ENCODE data around the gene TBX2. TPM values are rescaled to one million over a fixed set of nuclear protein-coding genes. Genes with fewer than 3 reads are reported as not detected.

TBX2 gene
- total RNA-seq, 1 experiment from 2014 or later: not detected

DNA sequence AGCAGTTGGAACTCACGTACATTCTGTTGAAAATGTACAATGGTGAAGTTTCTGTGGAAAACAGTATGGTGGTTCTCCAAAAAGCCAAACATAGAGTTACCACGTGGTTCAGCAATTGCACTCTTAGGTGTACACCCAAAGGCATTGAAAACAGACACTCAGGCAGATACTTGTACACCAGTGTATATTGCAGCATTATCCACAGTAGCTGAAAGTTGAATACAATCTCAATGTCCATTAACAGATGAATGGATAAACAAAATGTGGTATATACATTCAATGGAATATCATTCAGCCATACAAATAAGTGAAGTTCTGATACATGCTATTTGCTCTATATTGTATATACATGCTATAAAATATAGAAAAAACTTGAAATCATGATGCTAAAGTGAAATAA, 23.2 kb downstream of the TBX2 start:
- H3K79me2 ChIP-seq (ENCODE audit: insufficient read depth, low read length): no peaks in the 10 kb centered on the region
- no peaks in the 10 kb centered on the region for H3K9me3 ChIP-seq (ENCODE audit: control insufficient read depth, low read depth, low read length)
- H3T11ph ChIP-seq (ENCODE audit: low read length): no peak overlapping the region
- no peaks in the 10 kb centered on the region for H3K36me3 Mint-ChIP-seq (ENCODE audit: insufficient read depth in 1 of 3, low read depth in 3 of 3)
- H3K56ac ChIP-seq (ENCODE audit: insufficient read length, low read depth, low read length): no peak overlapping the region
- H3K23ac ChIP-seq (ENCODE audit: insufficient read length, low read depth, low read length): no peak overlapping the region
- H4K8ac ChIP-seq (replicated peaks; ENCODE audit: insufficient read length, low read depth, low read length): no peak overlapping the region
- no CpG with 5 or more reads among the region's 2 CpGs for WGBS (ENCODE audit: extremely low coverage, insufficient read length, low lambda C conversion rate)
- H3K27me3 Mint-ChIP-seq (ENCODE audit: low read depth): peaks cover 60% of the 10 kb centered on the region
- H2AFZ ChIP-seq (ENCODE audit: low read length): no peak overlapping the region
- no peak overlapping the region for H3K14ac ChIP-seq (ENCODE audit: insufficient read depth, low read length)
- no peak overlapping the region for H3K27ac ChIP-seq (ENCODE audit: insufficient read length, low read depth, low read length)
- H4K5ac ChIP-seq (ENCODE audit: insufficient read length, low read depth, low read length): no peak overlapping the region
- H3K4me2 ChIP-seq (ENCODE audit: insufficient read depth, insufficient read length, low read length): no peak overlapping the region
- no peaks in the 10 kb centered on the region for H4K20me1 ChIP-seq (ENCODE audit: control insufficient read depth, insufficient read depth, insufficient read length)
- H3K27me3 ChIP-seq (ENCODE audit: insufficient read depth, low read length): no peaks in the 10 kb centered on the region
- no peak overlapping the region for H3K9ac ChIP-seq (ENCODE audit: extremely low read depth, insufficient read length, low read length)
- H2BK15ac ChIP-seq (ENCODE audit: low read depth, low read length): no peak overlapping the region
- H3K79me1 ChIP-seq (ENCODE audit: insufficient read depth, low read depth, low read length, poor library complexity, severe bottlenecking): no peaks in the 10 kb centered on the region
- H2BK12ac ChIP-seq (ENCODE audit: insufficient read length, low read depth, low read length): no peak overlapping the region
- H4K91ac ChIP-seq (ENCODE audit: insufficient read length, low read depth, low read length): no peak overlapping the region
- peaks cover 7% of the 10 kb centered on the region in 2 experiments for H3K4me1 Mint-ChIP-seq
- H2BK5ac ChIP-seq (ENCODE audit: insufficient read length, low read length): no peak overlapping the region
- no peak overlapping the region for H2BK20ac ChIP-seq (ENCODE audit: low read depth, low read length, poor library complexity, severe bottlenecking)
- TF ChIP-seq, protein P1, sequence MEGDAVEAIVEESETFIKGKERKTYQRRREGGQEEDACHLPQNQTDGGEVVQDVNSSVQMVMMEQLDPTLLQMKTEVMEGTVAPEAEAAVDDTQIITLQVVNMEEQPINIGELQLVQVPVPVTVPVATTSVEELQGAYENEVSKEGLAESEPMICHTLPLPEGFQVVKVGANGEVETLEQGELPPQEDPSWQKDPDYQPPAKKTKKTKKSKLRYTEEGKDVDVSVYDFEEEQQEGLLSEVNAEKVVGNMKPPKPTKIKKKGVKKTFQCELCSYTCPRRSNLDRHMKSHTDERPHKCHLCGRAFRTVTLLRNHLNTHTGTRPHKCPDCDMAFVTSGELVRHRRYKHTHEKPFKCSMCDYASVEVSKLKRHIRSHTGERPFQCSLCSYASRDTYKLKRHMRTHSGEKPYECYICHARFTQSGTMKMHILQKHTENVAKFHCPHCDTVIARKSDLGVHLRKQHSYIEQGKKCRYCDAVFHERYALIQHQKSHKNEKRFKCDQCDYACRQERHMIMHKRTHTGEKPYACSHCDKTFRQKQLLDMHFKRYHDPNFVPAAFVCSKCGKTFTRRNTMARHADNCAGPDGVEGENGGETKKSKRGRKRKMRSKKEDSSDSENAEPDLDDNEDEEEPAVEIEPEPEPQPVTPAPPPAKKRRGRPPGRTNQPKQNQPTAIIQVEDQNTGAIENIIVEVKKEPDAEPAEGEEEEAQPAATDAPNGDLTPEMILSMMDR (conservative IDR thresholded peaks at IDR 0.05): no peak
- H3K27ac Mint-ChIP-seq: no peak overlapping the region
- no peak overlapping the region for H2AK5ac ChIP-seq (ENCODE audit: insufficient read length, low read length)
- H3K4me3 Mint-ChIP-seq: no peak overlapping the region
- H2BK120ac ChIP-seq (ENCODE audit: low read depth, low read length, poor library complexity, severe bottlenecking): no peak overlapping the region
- no peaks in the 10 kb centered on the region for H3K23me2 ChIP-seq (ENCODE audit: insufficient read length, low read depth, low read length, poor library complexity, severe bottlenecking)
- no peak overlapping the region for H3K18ac ChIP-seq (ENCODE audit: insufficient read length, low read depth, low read length)
- peaks cover 2% of the 10 kb centered on the region; the same call in 1 of the 2 replicates for H3K4me1 ChIP-seq (ENCODE audit: insufficient read depth, low read length)
- DNase-seq: no peak
- no peak overlapping the region for H3K4ac ChIP-seq (ENCODE audit: low read depth, low read length)
- no peaks in the 10 kb centered on the region for H3K9me3 Mint-ChIP-seq

All from H9 (cell line).